OCI-LY3 (cell line): Measurements from ENCODE around the gene TAGLN2.

Experiments
- H2AFZ ChIP-seq: fragments of 200-600, 300-600 bp; shearing (Covaris generic); 2 replicates; pipeline ENCODE4 v1.6.0; 2014; ENCODE audit warnings: antibody characterized with exemption, low read depth, low read length
- H3K27ac ChIP-seq: fragments of 200-600, 300-600 bp; sonication (generic); 2 replicates; pipeline ENCODE4 v1.5.1; 2014; ENCODE audit warnings: mild to moderate bottlenecking, low read length, moderate library complexity, mixed read lengths
- H3K27me3 ChIP-seq: fragments of 200-600, 300-600 bp; sonication (generic); 2 replicates; pipeline ENCODE4 v1.6.1; 2014; ENCODE audit warnings: low read depth, low read length, mixed read lengths
- H3K36me3 ChIP-seq: fragments of 200-600, 300-600 bp; sonication (generic); replicated peaks from 2 replicates; pipeline ENCODE3; 2014; ENCODE audit warnings: low read depth, low read length, mixed read lengths
- H3K4me1 ChIP-seq: fragments of 300-600, 200-600 bp; sonication (generic); 2 replicates; pipeline ENCODE4 v1.6.1; 2014; ENCODE audit warnings: low read length, mixed read lengths
- H3K4me2 ChIP-seq: fragments of 200-600, 300-600 bp; sonication (generic); 2 replicates; pipeline ENCODE4 v1.6.1; 2014; ENCODE audit warnings: low read length, mixed read lengths
- H3K4me3 ChIP-seq: fragments of 300-600, 200-600 bp; sonication (generic); 2 replicates; pipeline ENCODE4 v1.5.1; 2014; ENCODE audit warnings: antibody characterized with exemption, mild to moderate bottlenecking, low read length, moderate library complexity
- H3K79me2 ChIP-seq: fragments of 300-600, 200-600 bp; shearing (Covaris generic); 2 replicates; pipeline ENCODE4 v1.6.1; 2014; ENCODE audit warnings: mild to moderate bottlenecking, low read length, mixed read lengths
- H3K9ac ChIP-seq: fragments of 300-600, 200-600 bp; shearing (Covaris generic); 2 replicates; pipeline ENCODE4 v1.6.0; 2014; ENCODE audit warnings: mild to moderate bottlenecking, low read length, moderate library complexity
- H3K9me3 ChIP-seq: fragments of 200-600, 300-600 bp; shearing (Covaris generic); 2 replicates; pipeline ENCODE4 v1.6.1; 2014; ENCODE audit warnings: low read length, mixed read lengths; ENCODE audit not compliant: insufficient read depth
- H4K20me1 ChIP-seq: fragments of 200-600, 300-600 bp; sonication (generic); 2 replicates; pipeline ENCODE4 v1.6.1; 2016; ENCODE audit warnings: low read length, mixed read lengths; ENCODE audit not compliant: insufficient read depth
- EZH2phosphoT487 ChIP-seq: fragments of 200-600 bp; shearing (Covaris generic); IDR thresholded peaks from 2 replicates; pipeline ENCODE4 v1.6.1; 2018; ENCODE audit warnings: antibody characterized with exemption, mixed run types, low read depth
- TF ChIP-seq, protein P1 (sequence below): fragments of 200-600, 300-600 bp; sonication (generic); IDR thresholded peaks from 2 replicates; pipeline ENCODE4 v1.5.1; 2014; ENCODE audit warnings: antibody characterized with exemption, low read length, low read depth

TAGLN2 gene

GRCh38 chr1:159920202-159920601, 5.1 kb downstream of the TAGLN2 start:
- Histone ChIP-seq H3K79me2 (peaks cover 74% of the 10 kb centered on the region), H3K4me3 (peak overlapping the region; percentile 95; the same call in 1 of the 2 replicates), H3K4me1 (peaks cover 25% of the 10 kb centered on the region), H3K27me3 (no peaks in the 10 kb centered on the region), H3K4me2 (peak overlapping the region; percentile 98), H4K20me1 (peaks cover 88% of the 10 kb centered on the region), H3K27ac (peak overlapping the region; percentile 94), H2AFZ (no peak overlapping the region), H3K9ac (peak overlapping the region; percentile 46; the same call in 1 of the 2 replicates), H3K9me3 (no peaks in the 10 kb centered on the region), H3K36me3 (peaks cover 78% of the 10 kb centered on the region)
- TF ChIP-seq EZH2phosphoT487, result no peak
- TF ChIP-seq, protein P1, sequence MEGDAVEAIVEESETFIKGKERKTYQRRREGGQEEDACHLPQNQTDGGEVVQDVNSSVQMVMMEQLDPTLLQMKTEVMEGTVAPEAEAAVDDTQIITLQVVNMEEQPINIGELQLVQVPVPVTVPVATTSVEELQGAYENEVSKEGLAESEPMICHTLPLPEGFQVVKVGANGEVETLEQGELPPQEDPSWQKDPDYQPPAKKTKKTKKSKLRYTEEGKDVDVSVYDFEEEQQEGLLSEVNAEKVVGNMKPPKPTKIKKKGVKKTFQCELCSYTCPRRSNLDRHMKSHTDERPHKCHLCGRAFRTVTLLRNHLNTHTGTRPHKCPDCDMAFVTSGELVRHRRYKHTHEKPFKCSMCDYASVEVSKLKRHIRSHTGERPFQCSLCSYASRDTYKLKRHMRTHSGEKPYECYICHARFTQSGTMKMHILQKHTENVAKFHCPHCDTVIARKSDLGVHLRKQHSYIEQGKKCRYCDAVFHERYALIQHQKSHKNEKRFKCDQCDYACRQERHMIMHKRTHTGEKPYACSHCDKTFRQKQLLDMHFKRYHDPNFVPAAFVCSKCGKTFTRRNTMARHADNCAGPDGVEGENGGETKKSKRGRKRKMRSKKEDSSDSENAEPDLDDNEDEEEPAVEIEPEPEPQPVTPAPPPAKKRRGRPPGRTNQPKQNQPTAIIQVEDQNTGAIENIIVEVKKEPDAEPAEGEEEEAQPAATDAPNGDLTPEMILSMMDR, result no peak

GRCh38 chr1:159919236-159919865, 6.0 kb downstream of the TAGLN2 start:
- Histone ChIP-seq H3K4me1 (peaks cover 25% of the 10 kb centered on the region), H3K9ac (no peak overlapping the region), H3K36me3 (peaks cover 76% of the 10 kb centered on the region), H2AFZ (no peak overlapping the region), H4K20me1 (peaks cover 88% of the 10 kb centered on the region), H3K9me3 (no peaks in the 10 kb centered on the region), H3K4me2 (no peak overlapping the region), H3K79me2 (peaks cover 66% of the 10 kb centered on the region), H3K27ac (peak overlapping the region; percentile 94), H3K4me3 (no peak overlapping the region), H3K27me3 (no peaks in the 10 kb centered on the region)
- TF ChIP-seq, protein P1, result no peak
- no peak for TF ChIP-seq EZH2phosphoT487

DNA sequence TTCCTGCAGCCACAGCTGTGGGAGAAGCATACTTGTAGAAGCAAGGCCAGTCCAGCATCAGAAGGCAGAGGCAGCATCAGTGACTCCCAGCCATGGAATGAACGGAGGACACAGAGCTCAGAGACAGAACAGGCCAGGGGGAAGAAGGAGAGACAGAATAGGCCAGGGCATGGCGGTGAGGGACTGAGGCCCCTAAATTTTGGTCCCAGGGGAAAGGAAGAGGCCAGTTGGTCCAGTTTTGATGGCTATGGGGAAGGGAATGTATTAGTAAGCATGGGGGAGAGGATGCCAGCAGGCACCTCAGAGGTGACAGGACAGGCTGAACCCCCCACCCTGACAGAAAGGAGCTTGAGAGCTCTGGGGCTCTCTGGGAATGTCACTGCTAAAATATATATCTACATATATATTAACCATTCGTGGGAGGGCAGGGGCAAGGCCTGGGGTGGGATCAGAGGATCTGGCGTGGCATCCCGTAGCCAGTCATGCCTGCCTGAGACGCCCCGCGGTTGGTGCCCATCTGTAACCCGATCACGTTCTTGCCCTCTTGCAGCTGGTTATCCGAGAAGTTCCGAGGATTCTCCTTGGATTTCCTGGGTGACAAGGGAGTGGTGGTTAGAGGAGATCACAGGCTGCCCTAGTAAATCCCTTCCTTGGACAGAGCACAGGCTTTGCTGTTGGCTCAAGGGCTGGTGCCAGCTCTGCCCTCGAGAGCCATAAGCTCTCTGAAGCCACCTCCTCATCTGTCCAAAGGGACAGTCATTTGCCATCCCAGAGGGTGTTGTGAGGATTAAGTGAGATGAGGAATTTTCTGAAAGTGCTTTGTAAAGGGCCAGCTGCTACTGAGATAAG, 6.7 kb downstream of the TAGLN2 start:
- H3K9me3 ChIP-seq, result no peaks in the 10 kb centered on the region
- H2AFZ ChIP-seq, result no peak overlapping the region
- H3K4me2 ChIP-seq, result no peak overlapping the region
- peaks cover 25% of the 10 kb centered on the region for H3K4me1 ChIP-seq
- TF ChIP-seq EZH2phosphoT487, result no peak
- peaks cover 58% of the 10 kb centered on the region for H3K79me2 ChIP-seq
- peaks cover 83% of the 10 kb centered on the region for H4K20me1 ChIP-seq
- H3K27ac ChIP-seq, result no peak overlapping the region
- no peak overlapping the region for H3K9ac ChIP-seq
- H3K36me3 ChIP-seq, result peaks cover 69% of the 10 kb centered on the region
- no peaks in the 10 kb centered on the region for H3K27me3 ChIP-seq
- no peak overlapping the region for H3K4me3 ChIP-seq

DNA sequence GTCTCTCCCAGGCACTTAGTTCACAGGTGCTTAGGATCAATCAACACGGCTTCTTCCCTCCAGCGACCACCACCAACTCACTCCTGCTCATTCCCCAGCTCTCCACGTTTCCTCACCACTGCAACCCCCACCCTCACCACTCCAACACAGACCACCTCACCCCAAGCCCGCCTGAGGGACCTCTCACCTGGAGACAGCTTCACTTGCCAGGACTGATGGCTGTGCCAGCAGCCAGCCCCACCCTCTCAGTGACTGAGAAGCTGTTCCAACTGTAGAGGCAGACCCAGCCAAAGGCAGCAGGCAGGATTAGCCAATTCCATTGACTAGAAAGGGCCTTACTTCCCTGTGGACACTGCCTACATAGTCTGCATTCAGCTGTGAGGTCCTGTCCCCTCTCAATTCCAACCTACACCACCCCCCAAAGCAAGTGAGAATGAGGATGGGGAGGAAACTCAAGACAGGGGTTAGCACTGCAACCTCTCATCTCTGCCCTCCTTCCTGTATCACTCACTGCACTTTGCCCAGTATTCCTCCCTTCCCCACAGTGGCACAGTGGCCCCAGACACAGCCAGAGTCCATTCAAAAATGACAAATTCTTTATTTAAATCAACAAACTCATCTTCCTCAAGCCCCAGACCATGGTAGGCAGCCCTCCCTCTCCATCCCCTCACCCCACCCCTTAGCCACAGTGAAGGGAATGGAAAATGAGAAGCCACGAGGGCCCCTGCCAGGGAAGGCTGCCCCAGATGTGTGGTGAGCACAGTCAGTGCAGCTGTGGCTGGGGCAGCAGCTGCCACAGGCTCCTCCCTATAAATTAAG, 7.6 kb downstream of the TAGLN2 start:
- H3K4me3 ChIP-seq, result no peak overlapping the region
- no peaks in the 10 kb centered on the region for H3K27me3 ChIP-seq
- peaks cover 49% of the 10 kb centered on the region for H3K79me2 ChIP-seq
- H2AFZ ChIP-seq, result no peak overlapping the region
- no peak overlapping the region for H3K27ac ChIP-seq
- peaks cover 78% of the 10 kb centered on the region for H4K20me1 ChIP-seq
- peaks cover 60% of the 10 kb centered on the region for H3K36me3 ChIP-seq
- no peaks in the 10 kb centered on the region for H3K9me3 ChIP-seq
- no peak overlapping the region for H3K4me2 ChIP-seq
- H3K9ac ChIP-seq, result no peak overlapping the region
- H3K4me1 ChIP-seq, result peaks cover 25% of the 10 kb centered on the region
- TF ChIP-seq EZH2phosphoT487, result no peak
- TF ChIP-seq, protein P1, result no peak
